ENCODE data around the gene PARD6G. TPM values are rescaled to one million over a fixed set of nuclear protein-coding genes. Genes with fewer than 3 reads are reported as not detected.

Gene PARD6G
- total and polyA plus RNA-seq, 2 experiments from 2014 or later: 6.9 to 18.5 TPM

DNA sequence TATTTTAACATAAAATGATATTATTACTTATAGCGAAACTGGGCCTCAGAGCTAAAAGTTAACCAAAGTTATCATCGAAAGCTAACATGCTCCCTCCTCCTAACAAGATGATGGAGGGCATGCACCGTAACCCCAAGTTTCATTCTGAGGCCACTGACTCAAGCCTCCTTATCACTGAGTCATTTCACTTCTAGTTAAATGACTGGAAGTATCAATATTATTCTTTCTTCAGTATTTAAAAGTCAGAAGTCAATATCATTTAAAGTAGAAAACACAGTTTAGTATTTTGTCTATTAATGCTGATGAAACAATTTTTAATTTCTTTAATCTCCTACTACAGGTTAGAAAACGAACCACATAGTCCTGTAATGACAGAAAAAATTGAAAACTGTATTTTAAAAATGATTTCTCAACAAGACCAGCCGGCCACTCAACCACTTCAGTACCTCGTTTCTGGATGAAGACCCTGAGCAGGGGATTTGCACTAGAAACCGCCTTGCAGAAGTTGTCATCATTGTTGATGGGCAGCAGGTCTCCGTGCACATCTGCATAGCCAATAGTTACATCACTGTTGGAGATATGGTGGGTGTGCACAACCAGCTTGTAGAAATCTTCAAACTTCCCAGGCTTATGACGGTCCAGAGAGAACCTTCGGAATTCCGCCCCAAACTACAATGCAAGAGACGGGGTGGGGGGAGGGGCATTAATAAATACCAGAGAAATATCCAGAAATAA is 44.9 kb downstream of the PARD6G start:
- H4K20me1 ChIP-seq (replicated peaks; ENCODE audit: insufficient read depth): no peaks in the 10 kb centered on the region; the same call in 1 of the 2 replicates
- Mint-ChIP-seq H3K9me3 (no peaks in the 10 kb centered on the region), H3K27me3 (ENCODE audit: insufficient read depth, low read depth, poor library complexity) (peaks cover 10% of the 10 kb centered on the region), H3K36me3 (ENCODE audit: low read depth) (no peaks in the 10 kb centered on the region), H3K4me1 (peaks cover 49% of the 10 kb centered on the region), H3K4me3 (no peak overlapping the region), H3K27ac (no peak overlapping the region)
- H3F3A ChIP-seq (replicated peaks; ENCODE audit: low read depth): no peaks in the 10 kb centered on the region
- TF ChIP-seq JUNB (IDR thresholded peaks at IDR 0.05; ENCODE audit: unreplicated experiment) (no peak), ZNF331 (CRISPR knock-in tag; IDR thresholded peaks at IDR 0.05; ENCODE audit: low read depth) (no peak), CREB1 (CRISPR knock-in tag; IDR thresholded peaks at IDR 0.05; ENCODE audit: low read depth) (no peak), NANOG (IDR thresholded peaks at IDR 0.05; ENCODE audit: borderline replicate concordance) (no peak), EZH2phosphoT487 (IDR thresholded peaks at IDR 0.05; ENCODE audit: unreplicated experiment) (no peak), ZNF114 (CRISPR knock-in tag; IDR thresholded peaks at IDR 0.05) (no peak), EZH2 (IDR thresholded peaks at IDR 0.05; ENCODE audit: low read depth, unreplicated experiment) (no peak)
- TF ChIP-seq, protein P1, sequence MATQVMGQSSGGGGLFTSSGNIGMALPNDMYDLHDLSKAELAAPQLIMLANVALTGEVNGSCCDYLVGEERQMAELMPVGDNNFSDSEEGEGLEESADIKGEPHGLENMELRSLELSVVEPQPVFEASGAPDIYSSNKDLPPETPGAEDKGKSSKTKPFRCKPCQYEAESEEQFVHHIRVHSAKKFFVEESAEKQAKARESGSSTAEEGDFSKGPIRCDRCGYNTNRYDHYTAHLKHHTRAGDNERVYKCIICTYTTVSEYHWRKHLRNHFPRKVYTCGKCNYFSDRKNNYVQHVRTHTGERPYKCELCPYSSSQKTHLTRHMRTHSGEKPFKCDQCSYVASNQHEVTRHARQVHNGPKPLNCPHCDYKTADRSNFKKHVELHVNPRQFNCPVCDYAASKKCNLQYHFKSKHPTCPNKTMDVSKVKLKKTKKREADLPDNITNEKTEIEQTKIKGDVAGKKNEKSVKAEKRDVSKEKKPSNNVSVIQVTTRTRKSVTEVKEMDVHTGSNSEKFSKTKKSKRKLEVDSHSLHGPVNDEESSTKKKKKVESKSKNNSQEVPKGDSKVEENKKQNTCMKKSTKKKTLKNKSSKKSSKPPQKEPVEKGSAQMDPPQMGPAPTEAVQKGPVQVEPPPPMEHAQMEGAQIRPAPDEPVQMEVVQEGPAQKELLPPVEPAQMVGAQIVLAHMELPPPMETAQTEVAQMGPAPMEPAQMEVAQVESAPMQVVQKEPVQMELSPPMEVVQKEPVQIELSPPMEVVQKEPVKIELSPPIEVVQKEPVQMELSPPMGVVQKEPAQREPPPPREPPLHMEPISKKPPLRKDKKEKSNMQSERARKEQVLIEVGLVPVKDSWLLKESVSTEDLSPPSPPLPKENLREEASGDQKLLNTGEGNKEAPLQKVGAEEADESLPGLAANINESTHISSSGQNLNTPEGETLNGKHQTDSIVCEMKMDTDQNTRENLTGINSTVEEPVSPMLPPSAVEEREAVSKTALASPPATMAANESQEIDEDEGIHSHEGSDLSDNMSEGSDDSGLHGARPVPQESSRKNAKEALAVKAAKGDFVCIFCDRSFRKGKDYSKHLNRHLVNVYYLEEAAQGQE (IDR thresholded peaks at IDR 0.05; ENCODE audit: unreplicated experiment): no peak
- TF ChIP-seq, protein P2, sequence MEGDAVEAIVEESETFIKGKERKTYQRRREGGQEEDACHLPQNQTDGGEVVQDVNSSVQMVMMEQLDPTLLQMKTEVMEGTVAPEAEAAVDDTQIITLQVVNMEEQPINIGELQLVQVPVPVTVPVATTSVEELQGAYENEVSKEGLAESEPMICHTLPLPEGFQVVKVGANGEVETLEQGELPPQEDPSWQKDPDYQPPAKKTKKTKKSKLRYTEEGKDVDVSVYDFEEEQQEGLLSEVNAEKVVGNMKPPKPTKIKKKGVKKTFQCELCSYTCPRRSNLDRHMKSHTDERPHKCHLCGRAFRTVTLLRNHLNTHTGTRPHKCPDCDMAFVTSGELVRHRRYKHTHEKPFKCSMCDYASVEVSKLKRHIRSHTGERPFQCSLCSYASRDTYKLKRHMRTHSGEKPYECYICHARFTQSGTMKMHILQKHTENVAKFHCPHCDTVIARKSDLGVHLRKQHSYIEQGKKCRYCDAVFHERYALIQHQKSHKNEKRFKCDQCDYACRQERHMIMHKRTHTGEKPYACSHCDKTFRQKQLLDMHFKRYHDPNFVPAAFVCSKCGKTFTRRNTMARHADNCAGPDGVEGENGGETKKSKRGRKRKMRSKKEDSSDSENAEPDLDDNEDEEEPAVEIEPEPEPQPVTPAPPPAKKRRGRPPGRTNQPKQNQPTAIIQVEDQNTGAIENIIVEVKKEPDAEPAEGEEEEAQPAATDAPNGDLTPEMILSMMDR (conservative IDR thresholded peaks at IDR 0.05; ENCODE audit: low read depth in 2 of 2): no peak
- TF ChIP-seq, protein P3, sequence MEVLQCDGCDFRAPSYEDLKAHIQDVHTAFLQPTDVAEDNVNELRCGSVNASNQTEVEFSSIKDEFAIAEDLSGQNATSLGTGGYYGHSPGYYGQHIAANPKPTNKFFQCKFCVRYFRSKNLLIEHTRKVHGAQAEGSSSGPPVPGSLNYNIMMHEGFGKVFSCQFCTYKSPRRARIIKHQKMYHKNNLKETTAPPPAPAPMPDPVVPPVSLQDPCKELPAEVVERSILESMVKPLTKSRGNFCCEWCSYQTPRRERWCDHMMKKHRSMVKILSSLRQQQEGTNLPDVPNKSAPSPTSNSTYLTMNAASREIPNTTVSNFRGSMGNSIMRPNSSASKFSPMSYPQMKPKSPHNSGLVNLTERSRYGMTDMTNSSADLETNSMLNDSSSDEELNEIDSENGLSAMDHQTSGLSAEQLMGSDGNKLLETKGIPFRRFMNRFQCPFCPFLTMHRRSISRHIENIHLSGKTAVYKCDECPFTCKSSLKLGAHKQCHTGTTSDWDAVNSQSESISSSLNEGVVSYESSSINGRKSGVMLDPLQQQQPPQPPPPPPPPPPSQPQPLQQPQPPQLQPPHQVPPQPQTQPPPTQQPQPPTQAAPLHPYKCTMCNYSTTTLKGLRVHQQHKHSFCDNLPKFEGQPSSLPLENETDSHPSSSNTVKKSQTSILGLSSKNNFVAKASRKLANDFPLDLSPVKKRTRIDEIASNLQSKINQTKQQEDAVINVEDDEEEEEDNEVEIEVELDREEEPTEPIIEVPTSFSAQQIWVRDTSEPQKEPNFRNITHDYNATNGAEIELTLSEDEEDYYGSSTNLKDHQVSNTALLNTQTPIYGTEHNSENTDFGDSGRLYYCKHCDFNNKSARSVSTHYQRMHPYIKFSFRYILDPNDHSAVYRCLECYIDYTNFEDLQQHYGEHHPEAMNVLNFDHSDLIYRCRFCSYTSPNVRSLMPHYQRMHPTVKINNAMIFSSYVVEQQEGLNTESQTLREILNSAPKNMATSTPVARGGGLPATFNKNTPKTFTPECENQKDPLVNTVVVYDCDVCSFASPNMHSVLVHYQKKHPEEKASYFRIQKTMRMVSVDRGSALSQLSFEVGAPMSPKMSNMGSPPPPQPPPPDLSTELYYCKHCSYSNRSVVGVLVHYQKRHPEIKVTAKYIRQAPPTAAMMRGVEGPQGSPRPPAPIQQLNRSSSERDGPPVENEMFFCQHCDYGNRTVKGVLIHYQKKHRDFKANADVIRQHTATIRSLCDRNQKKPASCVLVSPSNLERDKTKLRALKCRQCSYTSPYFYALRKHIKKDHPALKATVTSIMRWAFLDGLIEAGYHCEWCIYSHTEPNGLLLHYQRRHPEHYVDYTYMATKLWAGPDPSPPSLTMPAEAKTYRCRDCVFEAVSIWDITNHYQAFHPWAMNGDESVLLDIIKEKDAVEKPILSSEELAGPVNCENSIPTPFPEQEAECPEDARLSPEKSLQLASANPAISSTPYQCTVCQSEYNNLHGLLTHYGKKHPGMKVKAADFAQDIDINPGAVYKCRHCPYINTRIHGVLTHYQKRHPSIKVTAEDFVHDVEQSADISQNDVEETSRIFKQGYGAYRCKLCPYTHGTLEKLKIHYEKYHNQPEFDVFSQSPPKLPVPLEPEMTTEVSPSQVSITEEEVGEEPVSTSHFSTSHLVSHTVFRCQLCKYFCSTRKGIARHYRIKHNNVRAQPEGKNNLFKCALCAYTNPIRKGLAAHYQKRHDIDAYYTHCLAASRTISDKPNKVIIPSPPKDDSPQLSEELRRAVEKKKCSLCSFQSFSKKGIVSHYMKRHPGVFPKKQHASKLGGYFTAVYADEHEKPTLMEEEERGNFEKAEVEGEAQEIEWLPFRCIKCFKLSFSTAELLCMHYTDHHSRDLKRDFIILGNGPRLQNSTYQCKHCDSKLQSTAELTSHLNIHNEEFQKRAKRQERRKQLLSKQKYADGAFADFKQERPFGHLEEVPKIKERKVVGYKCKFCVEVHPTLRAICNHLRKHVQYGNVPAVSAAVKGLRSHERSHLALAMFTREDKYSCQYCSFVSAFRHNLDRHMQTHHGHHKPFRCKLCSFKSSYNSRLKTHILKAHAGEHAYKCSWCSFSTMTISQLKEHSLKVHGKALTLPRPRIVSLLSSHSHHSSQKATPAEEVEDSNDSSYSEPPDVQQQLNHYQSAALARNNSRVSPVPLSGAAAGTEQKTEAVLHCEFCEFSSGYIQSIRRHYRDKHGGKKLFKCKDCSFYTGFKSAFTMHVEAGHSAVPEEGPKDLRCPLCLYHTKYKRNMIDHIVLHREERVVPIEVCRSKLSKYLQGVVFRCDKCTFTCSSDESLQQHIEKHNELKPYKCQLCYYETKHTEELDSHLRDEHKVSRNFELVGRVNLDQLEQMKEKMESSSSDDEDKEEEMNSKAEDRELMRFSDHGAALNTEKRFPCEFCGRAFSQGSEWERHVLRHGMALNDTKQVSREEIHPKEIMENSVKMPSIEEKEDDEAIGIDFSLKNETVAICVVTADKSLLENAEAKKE (CRISPR knock-in tag; IDR thresholded peaks at IDR 0.05): no peak
- no peak overlapping the region for H3K4me3 ChIP-seq
- H2AFZ ChIP-seq: no peak overlapping the region
- no peak for DNase-seq (ENCODE audit: low spot score)
- H3K4me1 ChIP-seq (ENCODE audit: insufficient read depth): peaks cover 12% of the 10 kb centered on the region
- no peak overlapping the region for H3K27ac ChIP-seq (ENCODE audit: low read depth)
- H3K36me3 ChIP-seq (ENCODE audit: insufficient read depth): no peaks in the 10 kb centered on the region
- no peak overlapping the region for H3K4me2 ChIP-seq
- no peaks in the 10 kb centered on the region for H3K9me2 ChIP-seq (ENCODE audit: insufficient read depth)
- ATAC-seq: no peak
- H3K79me2 ChIP-seq (replicated peaks; ENCODE audit: insufficient read depth): no peaks in the 10 kb centered on the region
- H3K27me3 ChIP-seq (ENCODE audit: insufficient read depth): no peaks in the 10 kb centered on the region
